Gastrocnemius medialis (tissue), 4 donors: ENCODE measurements around the gene HBS1L. TPM values are rescaled to one million over a fixed set of nuclear protein-coding genes. Genes with fewer than 3 reads are reported as not detected.

Experiments used
- ATAC-seq, 2 donors: fragments of 150-250 bp; one replicate each; pipeline ENCODE4 v1.9.1; 2016
- DNase-seq, 2 donors: peaks; one replicate each; pipeline ENCODE4 v3.0.0-alpha.2; 2019
- H3K27ac ChIP-seq, 4 donors: fragments of 200-600 bp; sonication (generic); 1 replicate in 1 of 4; 2 replicates in 3 of 4; pipeline ENCODE4 v1.5.1; 2016 to 2018; ENCODE audit warnings: mild to moderate bottlenecking in 2 of 4, moderate library complexity in 1 of 4
- H3K27me3 ChIP-seq, 3 donors: fragments of 200-600 bp; sonication (generic) in 2 of 3; 1 replicate in 1 of 3; 2 replicates in 2 of 3; pipeline versions ENCODE4 v1.5.1 to v1.6.0; 2016 to 2019; ENCODE audit warnings: mild to moderate bottlenecking in 1 of 3, moderate library complexity in 1 of 3
- H3K36me3 ChIP-seq, 2 donors: fragments of 200-600 bp; sonication (generic) in 1 of 2; one replicate each; pipeline ENCODE4 v1.5.1; 2017 to 2018
- H3K4me1 ChIP-seq, 2 donors: fragments of 200-600 bp; sonication (generic) in 1 of 2; one replicate each; pipeline ENCODE4 v1.5.1; 2016 to 2017; ENCODE audit warnings: mild to moderate bottlenecking in 2 of 2
- H3K4me3 ChIP-seq, 4 donors: fragments of 200-600 bp; sonication (generic) in 3 of 4; 1 replicate in 1 of 4; 2 replicates in 3 of 4; pipeline ENCODE4 v1.5.1; 2016 to 2019; ENCODE audit warnings: mild to moderate bottlenecking in 2 of 4
- H3K9me3 ChIP-seq, 3 donors: fragments of 200-600 bp; sonication (generic) in 2 of 3; 1 replicate in 1 of 3; 2 replicates in 2 of 3; pipeline ENCODE4 v1.5.1; 2016 to 2019
- POLR2A ChIP-seq, 2 donors: fragments of 450-650 bp; IDR thresholded peaks; one replicate each; pipeline ENCODE4 v1.6.1; 2017; ENCODE audit warnings: antibody characterized with exemption in 2 of 2, mild to moderate bottlenecking in 2 of 2, moderate library complexity in 2 of 2
- in situ Hi-C, 4 donors: fragments of 200-750 bp; cut with MboI; loops; one replicate each; pipeline versions ENCODE4 v1.15.0 to v1.8.0; 2017; ENCODE audit warnings: low sequenced_read_pairs in 4 of 4
- intact Hi-C: fragments of 100-400 bp; cut with DNase I; formaldehyde crosslinking; loops from one replicate; pipeline ENCODE4 v1.15.1; 2023; ENCODE audit warnings: low total_unique reads
- total RNA-seq, 4 donors: library from RNA; depleted of rRNA; stranded (reverse); fragments of >200 nt; gene quantifications; one replicate each; pipeline versions ENCODE4 v1.1.0 to v1.2.3, GENCODE V29; 2016
- TF ChIP-seq, protein P1 (sequence below), 5 experiments: fragments of 450-650 bp in 3 of 5; fragments of 200-600 bp in 2 of 5; sonication (generic) in 2 of 5; IDR thresholded peaks in 4 of 5; conservative IDR thresholded peaks in 1 of 5; 1 replicate in 4 of 5; 2 replicates in 1 of 5; pipeline ENCODE4 v1.5.1; 2016 to 2019; ENCODE audit warnings: antibody characterized with exemption in 5 of 5, mild to moderate bottlenecking in 3 of 5, moderate library complexity in 3 of 5

The HBS1L gene
- total RNA-seq, 4 donors from 2014 or later, result 97.9 to 139 (median 120) TPM

DNA sequence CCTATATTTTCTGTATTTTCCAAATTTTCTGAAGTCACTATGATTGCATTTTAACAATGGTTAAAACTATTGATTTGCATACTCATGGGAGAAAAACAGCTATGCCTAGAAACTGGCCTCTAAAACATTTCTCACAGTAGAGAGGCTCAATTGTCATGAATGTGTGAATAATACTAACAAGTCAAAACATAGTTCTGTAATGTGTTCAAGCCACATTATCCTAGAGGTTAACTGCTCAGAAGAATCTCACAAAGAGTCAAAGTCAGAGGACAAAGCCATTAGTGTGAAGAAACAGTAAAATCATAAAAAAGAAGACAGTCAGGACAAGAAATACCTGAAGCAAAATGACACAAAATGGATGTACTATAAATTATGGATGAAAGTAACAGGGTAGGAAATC lies 92.2 kb downstream of the HBS1L start:
- Histone ChIP-seq H3K9me3 (peaks cover 0 to 4% (median 0%) of the 10 kb centered on the region in 3 donors), H3K4me3 (no peak overlapping the region), H3K36me3 (peaks cover 3 to 37% of the 10 kb centered on the region in 2 donors), H3K27ac (no peak overlapping the region), H3K27me3 (no peaks in the 10 kb centered on the region), H3K4me1 (no peaks in the 10 kb centered on the region)
- DNase-seq (no peak), ATAC-seq (no peak)
- intact Hi-C loops, result no loop called here
- TF ChIP-seq POLR2A (IDR thresholded peaks at IDR 0.05), result no peak
- TF ChIP-seq, protein P1, sequence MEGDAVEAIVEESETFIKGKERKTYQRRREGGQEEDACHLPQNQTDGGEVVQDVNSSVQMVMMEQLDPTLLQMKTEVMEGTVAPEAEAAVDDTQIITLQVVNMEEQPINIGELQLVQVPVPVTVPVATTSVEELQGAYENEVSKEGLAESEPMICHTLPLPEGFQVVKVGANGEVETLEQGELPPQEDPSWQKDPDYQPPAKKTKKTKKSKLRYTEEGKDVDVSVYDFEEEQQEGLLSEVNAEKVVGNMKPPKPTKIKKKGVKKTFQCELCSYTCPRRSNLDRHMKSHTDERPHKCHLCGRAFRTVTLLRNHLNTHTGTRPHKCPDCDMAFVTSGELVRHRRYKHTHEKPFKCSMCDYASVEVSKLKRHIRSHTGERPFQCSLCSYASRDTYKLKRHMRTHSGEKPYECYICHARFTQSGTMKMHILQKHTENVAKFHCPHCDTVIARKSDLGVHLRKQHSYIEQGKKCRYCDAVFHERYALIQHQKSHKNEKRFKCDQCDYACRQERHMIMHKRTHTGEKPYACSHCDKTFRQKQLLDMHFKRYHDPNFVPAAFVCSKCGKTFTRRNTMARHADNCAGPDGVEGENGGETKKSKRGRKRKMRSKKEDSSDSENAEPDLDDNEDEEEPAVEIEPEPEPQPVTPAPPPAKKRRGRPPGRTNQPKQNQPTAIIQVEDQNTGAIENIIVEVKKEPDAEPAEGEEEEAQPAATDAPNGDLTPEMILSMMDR (IDR thresholded peaks at IDR 0.05 in 4 of 5, conservative IDR thresholded peaks at IDR 0.05 in 1 of 5), result no peak
- in situ Hi-C loops, result no loop called here

DNA sequence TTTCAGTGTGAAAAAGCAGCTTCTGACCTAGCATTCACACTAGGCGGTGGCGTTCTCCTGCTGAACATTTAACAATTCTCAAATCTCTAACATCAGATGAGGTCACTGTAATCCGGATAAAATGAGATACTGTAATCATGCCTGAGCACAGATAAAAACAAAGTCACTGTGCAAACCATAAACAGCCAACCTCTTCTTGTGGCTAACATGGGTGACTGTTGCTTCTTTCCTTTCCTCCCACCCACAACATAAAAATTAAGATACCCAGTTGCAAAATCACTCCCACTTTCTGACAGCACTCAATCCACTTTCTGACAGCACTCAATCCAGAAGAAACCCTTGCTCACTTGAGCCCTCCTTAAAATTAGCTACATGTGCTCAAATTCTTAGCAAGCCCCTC lies 93.3 kb downstream of the HBS1L start:
- no peak for TF ChIP-seq POLR2A (IDR thresholded peaks at IDR 0.05)
- TF ChIP-seq, protein P1 (IDR thresholded peaks at IDR 0.05 in 4 of 5, conservative IDR thresholded peaks at IDR 0.05 in 1 of 5), result no peak
- intact Hi-C loops, result no loop called here
- Histone ChIP-seq H3K4me3 (no peak overlapping the region), H3K4me1 (no peaks in the 10 kb centered on the region), H3K36me3 (peaks cover 3 to 37% of the 10 kb centered on the region in 2 donors), H3K9me3 (peaks cover 0 to 4% (median 0%) of the 10 kb centered on the region in 3 donors), H3K27ac (no peak overlapping the region), H3K27me3 (no peaks in the 10 kb centered on the region)
- DNase-seq (no peak), ATAC-seq (no peak)
- in situ Hi-C loops, result no loop called here

DNA sequence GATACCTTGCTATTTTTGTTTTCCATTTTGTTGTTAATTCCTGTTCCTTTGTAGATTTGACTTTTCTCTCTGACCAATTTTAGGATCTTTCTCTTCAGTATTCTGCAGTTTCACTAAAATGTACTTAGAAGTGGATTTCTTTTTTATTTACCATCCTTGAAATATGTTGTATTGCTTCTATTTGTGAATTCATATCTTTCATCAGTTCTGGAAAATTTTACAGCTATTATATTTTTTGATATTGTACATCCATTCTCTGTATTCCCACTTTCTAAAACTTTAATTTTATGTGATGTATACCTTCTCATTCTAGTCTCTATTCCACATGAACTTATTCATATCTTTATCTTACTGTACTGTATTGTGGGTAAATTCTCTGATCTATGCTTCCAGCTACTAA lies 95.0 kb downstream of the HBS1L start:
- intact Hi-C loops, result no loop called here
- in situ Hi-C loops, result no loop called here
- no peak overlapping the region for H3K27ac ChIP-seq
- ATAC-seq (no peak), DNase-seq (no peak)
- no peaks in the 10 kb centered on the region for H3K27me3 ChIP-seq
- no peak overlapping the region for H3K4me3 ChIP-seq
- H3K9me3 ChIP-seq, result peaks cover 0 to 4% (median 0%) of the 10 kb centered on the region in 3 donors
- TF ChIP-seq, protein P1 (IDR thresholded peaks at IDR 0.05 in 4 of 5, conservative IDR thresholded peaks at IDR 0.05 in 1 of 5), result no peak
- TF ChIP-seq POLR2A (IDR thresholded peaks at IDR 0.05), result no peak
- no peaks in the 10 kb centered on the region for H3K4me1 ChIP-seq
- H3K36me3 ChIP-seq, result peaks cover 0 to 24% of the 10 kb centered on the region in 2 donors

- DNase-seq (no peak), ATAC-seq (no peak)
- no peak for TF ChIP-seq POLR2A (IDR thresholded peaks at IDR 0.05)
- TF ChIP-seq, protein P1 (IDR thresholded peaks at IDR 0.05 in 4 of 5, conservative IDR thresholded peaks at IDR 0.05 in 1 of 5), result no peak
- intact Hi-C loops, result no loop called here
- Histone ChIP-seq H3K36me3 (peaks cover 0 to 12% of the 10 kb centered on the region in 2 donors), H3K27me3 (no peaks in the 10 kb centered on the region), H3K27ac (no peak overlapping the region), H3K4me1 (no peaks in the 10 kb centered on the region), H3K9me3 (peaks cover 0 to 4% (median 0%) of the 10 kb centered on the region in 3 donors), H3K4me3 (no peak overlapping the region)
- in situ Hi-C loops, result no loop called here
Observed at GRCh38 chr6:134956676-134957075, 97.9 kb downstream of the HBS1L start.

GRCh38 chr6:134956032-134956431 lies 98.6 kb downstream of the HBS1L start:
- in situ Hi-C loops (no loop called here), intact Hi-C loops (no loop called here)
- Histone ChIP-seq H3K4me1 (no peaks in the 10 kb centered on the region), H3K4me3 (no peak overlapping the region), H3K36me3 (peaks cover 0 to 12% of the 10 kb centered on the region in 2 donors), H3K9me3 (peaks cover 0 to 4% (median 0%) of the 10 kb centered on the region in 3 donors), H3K27me3 (no peaks in the 10 kb centered on the region), H3K27ac (no peak overlapping the region)
- peak in 1 of 2 donors; percentile 14 for ATAC-seq
- DNase-seq, result no peak
- no peak for TF ChIP-seq POLR2A (IDR thresholded peaks at IDR 0.05)
- TF ChIP-seq, protein P1 (IDR thresholded peaks at IDR 0.05 in 4 of 5, conservative IDR thresholded peaks at IDR 0.05 in 1 of 5), result no peak
